ENCODE data around the gene SNED1.
A peak's percentile ranks its signal among the peaks of the same experiment; 100 is the strongest.
"Not testable (repeated sequence)": the region's sequence is repeated elsewhere in the genome, so short reads cannot be mapped to it uniquely, and the experiment has no call there.

The SNED1 gene

GRCh38 chr2:241104611-241105010, 106.2 kb downstream of the SNED1 start:
- not testable (repeated sequence) for DNase-seq (ENCODE audit: low read depth in 4 of 4, low spot score in 1 of 4)

GRCh38 chr2:241105641-241106040, 107.2 kb downstream of the SNED1 start:
- DNase-seq (ENCODE audit: low read depth in 4 of 4, low spot score in 1 of 4): no peak

DNA sequence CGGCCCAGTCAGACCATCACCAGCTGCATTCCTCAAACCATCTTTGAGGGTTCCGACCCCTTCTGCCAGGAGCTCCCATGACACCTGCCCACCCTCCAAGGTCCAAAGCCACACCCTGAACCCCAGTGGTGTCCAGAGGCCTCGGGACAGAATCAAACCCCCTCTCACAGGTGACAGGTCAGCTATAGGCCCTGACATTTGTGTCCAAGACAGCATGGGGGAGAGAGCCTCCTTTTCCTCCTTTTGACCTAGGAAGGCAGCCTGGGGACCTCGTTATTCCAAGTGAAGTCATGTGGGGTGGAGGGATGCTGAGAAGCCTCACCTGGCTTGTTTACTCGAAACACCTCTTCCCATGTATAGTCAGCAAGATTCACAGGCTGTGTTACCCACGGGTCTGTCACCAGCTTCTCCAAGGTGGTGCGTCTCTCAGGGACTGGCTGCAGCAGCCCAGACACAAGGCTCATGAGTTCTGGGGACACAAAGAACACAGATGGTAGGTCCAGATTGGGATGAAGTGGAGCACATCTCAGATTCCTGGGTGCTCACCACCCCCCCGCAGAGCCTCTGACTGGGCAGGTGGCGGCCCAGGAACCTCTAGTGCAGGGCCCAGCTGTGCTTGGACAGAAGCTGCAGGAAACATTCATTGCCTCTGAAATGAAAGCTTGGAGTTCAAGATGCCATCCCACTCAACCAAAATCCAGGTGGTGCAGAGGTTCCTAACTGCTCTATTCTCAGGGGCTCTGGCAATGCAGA, 108.8 kb downstream of the SNED1 start:
- no peak for DNase-seq (ENCODE audit: low read depth in 4 of 4, low spot score in 1 of 4)

- no peak for DNase-seq (ENCODE audit: low read depth in 4 of 4, low spot score in 1 of 4)
These were observed 110.1 kb downstream of the SNED1 start for GRCh38 chr2:241108271-241109209.

GRCh38 chr2:241109210-241110088, 111.0 kb downstream of the SNED1 start:
- DNase-seq (ENCODE audit: low read depth in 4 of 4, low spot score in 1 of 4): no peak

DNA sequence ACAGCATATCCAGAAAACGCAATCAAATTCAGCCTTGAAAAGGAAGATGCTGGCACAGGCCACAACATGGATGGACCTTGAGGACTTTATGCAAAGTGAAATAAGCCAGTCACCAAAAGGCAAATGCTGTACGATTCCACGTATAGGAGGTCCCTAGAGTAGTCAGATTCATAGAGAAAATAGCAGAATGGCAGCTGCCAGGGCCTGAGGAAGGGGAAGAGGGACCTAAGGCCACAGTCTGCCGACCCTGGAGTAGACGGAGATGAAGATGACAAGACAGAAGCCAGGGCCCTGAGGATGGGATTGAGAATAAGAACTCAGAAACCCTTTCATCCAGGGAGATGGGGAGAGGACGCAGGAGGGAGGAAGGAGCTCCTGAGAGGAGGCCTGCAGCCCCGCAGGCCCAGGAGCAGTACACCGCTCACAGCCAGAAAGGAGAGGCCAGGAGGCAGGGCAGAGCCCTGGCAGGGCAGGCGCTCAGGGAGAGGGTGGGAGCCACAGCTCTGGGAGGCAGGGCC, 111.7 kb downstream of the SNED1 start:
- no peak for DNase-seq (ENCODE audit: low read depth in 4 of 4, low spot score in 1 of 4)

DNA sequence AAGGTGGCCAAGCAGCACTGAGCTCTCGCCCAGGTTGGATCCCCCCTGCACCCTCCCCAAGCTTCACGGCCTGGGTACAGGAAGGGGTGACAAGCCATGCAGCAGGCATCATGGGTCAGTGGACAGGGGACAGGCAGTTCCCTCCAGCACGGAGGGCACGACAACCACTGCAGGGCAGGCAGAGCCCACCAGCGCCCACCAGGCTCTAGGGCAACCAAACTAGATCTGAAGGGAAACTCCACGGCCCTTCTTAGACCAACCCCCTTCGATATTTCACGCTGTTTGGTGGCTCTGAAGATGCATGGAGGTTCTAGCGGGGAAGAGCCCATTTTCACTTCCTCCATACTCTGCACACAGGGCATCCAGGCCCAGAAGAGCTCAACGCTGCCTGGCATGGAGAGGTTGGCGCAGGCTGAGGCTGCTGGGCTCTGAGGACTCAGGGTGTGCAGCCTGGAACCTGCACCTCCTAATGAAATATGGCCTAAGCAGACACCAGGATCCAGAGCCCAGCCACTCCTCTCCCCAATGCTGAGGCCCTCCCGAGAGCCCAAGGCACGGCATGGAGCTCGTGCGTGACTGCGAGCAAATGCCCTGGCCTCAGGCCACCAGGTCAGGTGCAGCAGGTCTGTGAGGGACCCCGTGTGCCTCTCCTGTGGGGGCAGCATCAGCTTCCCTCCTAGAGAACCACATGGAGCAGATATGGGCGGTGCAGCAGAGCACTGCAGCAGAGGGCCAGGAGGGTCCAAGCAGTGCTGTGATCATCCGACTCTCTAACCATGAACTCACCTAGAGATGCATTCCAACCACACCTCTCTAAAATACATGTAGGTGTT, 112.4 kb downstream of the SNED1 start:
- DNase-seq (ENCODE audit: low read depth in 4 of 4, low spot score in 1 of 4): no peak

DNA sequence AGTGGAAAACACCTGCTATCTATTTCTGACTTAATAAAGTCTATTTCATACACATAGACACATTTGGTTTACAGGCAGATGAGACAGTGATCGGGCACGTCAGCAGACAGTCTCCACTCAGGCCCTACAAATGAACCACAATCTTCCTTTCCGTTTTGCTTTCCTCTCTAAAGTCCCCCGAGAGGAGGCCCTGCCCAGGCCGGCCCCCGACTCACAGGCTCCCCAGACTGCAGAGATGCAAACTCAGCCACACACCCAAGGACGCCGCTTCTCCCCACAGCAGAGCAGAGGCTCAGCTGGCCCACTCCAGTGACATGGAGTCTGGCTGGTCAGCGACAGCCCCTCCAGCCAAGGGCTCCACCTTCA, 113.0 kb downstream of the SNED1 start:
- DNase-seq (ENCODE audit: low read depth in 4 of 4, low spot score in 1 of 4): no peak

DNA sequence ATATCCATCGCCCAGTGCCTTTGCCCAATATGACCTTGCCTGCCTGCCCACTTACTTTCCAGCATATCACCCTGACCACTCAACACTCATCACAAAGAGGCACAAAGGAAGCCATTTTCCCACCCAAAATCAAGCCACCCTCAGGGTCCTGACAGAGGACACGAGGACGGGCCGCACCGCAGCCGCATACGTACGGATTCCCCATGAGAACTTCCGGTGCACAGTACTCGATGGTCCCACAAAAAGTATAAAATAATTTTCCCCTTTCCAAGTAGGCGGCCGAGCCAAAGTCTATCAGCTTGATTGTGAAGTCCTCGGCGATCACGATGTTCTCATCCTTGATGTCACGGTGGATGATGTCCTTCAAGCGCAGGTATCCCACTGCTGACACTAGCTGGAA, 113.6 kb downstream of the SNED1 start:
- no peak for DNase-seq (ENCODE audit: low read depth in 4 of 4, low spot score in 1 of 4)

DNA sequence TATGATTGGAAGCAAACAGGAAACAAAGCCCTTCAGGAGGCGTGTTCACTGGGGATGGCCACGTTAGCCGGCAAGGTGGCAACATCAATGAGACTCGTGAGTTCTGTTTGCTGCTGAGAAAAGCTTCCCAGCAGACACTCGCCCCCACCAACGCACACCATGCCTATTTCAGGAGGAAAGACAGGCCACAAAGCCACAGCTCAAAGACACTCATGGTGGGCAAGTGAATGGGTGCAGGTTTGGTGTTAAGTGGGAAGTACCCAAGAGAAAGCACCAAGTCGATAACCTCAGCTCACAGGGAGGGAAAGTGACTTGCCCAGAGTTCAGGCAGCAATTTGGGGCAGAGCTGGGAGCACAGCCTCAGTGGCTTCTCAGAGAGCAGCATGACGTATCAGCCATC, 114.2 kb downstream of the SNED1 start:
- peak in 1 of 4 experiments; percentile 43 for DNase-seq (ENCODE audit: low read depth in 4 of 4, low spot score in 1 of 4)

DNA sequence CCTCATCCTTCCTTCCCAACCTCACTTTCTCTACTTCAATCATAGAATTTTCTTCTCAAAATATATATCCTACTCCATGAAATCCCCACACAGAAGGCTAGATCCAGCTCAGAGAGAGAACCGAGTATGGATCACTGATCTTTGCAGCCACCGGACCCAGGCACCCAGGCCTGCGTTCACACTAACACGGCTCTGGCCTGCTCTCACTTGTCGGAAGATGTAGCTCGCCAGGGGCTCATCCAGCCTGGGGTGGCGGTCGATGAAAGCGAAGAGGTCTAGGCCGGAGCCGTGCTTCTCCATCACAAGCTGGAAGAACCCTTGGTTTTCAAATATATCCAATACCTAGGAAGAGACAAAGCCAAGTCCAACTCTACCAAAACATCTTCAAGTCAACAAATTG, 116.4 kb downstream of the SNED1 start:
- DNase-seq (ENCODE audit: low read depth in 4 of 4, low spot score in 1 of 4): no peak

- DNase-seq (ENCODE audit: low read depth in 4 of 4, low spot score in 1 of 4): no peak
These were observed 116.9 kb downstream of the SNED1 start for GRCh38 chr2:241115361-241115760.

DNA sequence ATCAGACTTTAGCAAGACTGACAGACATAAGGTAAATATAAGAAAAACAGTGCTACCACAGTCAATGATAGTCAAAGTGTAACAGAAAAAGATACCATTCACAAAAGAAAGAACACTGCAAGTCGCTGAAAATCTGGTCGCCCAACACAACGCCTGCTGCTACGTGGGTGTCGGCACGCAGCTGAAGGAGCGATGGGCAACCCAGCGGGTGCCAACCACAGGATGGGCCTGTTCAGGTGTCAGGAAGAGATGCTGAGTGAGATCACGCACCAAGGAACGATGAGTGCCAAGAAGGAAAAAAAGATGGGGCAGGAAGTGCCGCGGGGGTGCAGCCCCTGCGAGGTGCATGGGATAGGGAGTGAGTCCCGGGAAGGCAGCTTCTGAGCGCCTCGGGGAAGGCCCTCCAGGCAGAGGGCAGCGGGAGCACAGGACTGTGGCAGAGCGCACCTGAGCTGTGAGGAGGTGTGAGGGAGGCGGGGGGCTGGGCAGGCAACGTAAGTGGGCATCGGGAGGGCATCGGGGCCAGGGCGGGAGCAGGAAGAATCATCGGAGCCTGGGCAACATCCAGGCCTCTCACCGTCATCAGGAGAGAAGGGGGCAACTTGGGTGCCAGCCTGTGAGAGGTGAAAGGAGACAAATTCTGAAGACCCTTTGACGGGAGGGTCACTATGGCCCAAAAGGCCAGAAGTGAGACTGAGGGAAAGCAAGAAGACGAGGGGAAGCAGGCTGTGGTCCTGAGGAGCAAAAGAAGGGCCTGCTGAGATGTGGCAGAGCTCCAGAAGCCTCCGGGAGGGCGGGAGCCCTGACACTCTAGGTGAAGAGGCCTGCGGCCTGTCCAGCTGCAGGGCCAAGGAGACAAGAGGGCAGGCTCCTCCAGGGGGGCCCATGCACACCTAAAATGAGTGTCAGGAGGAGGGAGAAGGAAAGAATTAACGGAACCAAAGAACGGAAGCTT, 118.5 kb downstream of the SNED1 start:
- DNase-seq (ENCODE audit: low read depth in 4 of 4, low spot score in 1 of 4): no peak

- DNase-seq (ENCODE audit: low read depth in 4 of 4, low spot score in 1 of 4): no peak
These were observed 120.5 kb downstream of the SNED1 start for GRCh38 chr2:241118737-241119505.

GRCh38 chr2:241120440-241120839, 122.0 kb downstream of the SNED1 start:
- no peak for DNase-seq (ENCODE audit: low read depth in 4 of 4, low spot score in 1 of 4)

DNA sequence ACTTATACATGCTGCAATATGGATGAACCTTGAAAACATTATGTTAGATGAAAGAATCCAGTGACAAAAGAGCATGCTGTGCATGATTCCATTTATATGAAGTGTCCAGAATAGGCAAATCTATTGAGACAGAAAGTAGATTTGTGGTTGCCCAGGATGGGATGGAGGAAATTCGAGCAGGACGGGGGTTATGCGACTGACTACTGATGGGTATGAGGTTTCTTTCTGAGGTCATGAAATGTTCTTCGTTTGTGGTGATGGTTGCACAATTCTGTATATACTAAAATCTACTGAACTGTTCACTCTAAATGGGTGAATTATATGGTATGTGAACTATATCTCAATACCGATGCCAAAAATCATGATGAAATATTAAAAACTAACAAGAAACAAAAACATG, 122.6 kb downstream of the SNED1 start:
- DNase-seq (ENCODE audit: low read depth in 4 of 4, low spot score in 1 of 4): no peak

DNA sequence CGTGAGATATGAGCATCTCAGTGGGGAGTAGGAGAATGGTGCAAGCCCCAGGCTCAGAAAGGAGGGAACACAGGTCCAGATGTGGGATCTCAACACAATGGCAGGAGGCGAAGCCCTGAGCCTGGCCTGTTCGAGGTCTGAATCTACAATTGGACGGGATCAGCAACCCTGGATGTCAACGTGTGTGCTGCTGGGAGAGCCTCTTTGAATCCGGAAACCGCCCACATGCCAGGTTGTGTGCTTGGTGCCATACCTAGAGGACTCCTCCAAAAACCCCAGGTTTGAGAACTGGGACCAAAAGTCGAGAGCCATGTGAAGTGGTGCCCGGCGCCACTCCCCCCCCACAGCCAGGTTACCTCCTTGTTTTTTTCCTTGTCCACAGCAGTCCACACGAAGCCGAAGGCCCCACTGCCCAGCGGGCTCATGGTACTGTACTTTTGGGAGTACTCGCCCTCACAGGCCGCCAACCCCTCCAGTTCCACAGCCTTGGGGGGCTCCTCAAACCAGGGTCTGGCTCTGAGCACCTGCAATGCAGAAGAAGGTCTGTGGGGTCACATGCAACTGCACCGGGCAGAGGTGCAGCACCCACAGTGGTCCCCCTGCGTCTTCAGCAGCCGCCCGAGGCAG, 124.1 kb downstream of the SNED1 start:
- no peak for DNase-seq (ENCODE audit: low read depth in 4 of 4, low spot score in 1 of 4)

Data from stimulated activated CD4-positive, alpha-beta T cell treated with anti-CD3 and anti-CD28 coated beads, Interleukin-1b, Interleukin-23, amount 100 ng/mL, for 24 hours (primary cell).